Putamen (tissue), 1 donor: ENCODE data around the gene EYA2.
"Not testable (repeated sequence)": the region's sequence is repeated elsewhere in the genome, so short reads cannot be mapped to it uniquely, and the experiment has no call there.

Source experiments
- DNase-seq: peaks from one replicate; pipeline ENCODE4 v3.0.0-alpha.2; 2016; ENCODE audit warnings: low spot score

EYA2 gene

DNA sequence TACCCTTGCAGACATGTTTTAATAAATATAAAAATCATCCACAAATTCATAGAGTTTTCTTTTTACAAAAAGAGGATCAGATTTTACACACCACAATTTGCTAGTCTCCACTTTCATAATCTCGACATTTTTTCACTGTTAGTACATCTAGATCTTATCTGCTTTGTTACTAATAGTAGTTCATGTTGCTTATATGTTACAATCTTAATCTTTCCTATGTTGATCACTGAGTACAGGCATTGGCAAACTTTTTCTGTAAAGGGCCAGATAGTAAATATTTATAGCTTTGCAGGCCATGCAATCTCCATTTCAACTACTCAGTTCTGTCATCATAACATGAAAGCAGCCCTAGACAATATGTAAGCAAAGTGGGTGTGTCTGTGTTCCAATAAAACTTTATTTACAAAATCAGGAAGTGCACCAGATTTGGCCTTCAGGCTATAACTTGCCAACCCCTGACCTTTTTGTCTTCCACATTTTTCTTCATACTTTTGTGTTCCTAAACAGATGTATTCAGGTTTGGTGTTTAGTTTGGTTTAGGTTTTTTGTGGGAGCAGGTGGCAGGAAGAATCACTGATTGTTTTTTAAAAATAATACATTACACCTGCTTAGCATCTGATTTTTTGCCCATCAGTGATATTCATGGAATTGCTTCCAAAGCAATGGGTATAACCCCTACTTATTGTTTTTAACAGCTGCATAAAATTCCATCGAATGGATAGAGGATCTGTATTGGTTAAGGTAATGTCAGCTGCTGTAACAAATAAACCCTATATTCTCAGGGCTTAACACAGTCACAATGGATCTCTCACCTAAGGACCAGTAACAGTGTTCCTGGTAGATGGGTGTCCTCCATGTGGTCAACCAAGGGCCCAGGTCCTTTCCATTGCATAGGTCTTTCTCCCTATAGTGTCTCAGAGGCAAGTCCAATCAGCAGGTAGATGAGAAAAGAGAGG lies 61.2 kb downstream of the EYA2 start:
- DNase-seq, result no peak

- DNase-seq, result no peak
These were observed 64.5 kb downstream of the EYA2 start for GRCh38 chr20:46959081-46959692.

DNA sequence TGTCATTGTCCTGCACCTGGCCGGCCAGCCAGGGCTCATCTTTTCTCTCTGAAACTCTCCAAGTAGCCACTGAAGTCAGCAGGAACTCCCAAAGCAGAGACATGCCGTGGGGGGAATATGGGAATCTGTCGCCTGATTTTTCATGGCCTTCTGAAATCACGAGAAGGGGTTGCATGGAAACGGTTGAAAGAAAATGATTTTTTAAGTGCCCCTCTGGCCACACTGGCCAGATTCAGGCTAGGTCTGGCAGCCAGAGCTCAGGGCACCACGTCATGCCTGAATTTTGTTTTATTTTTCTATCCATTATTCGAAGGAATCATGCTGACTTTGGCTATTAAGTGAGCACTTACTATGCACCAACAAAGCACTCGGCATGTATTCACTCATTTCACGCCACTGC lies 65.2 kb downstream of the EYA2 start:
- no peak for DNase-seq

DNA sequence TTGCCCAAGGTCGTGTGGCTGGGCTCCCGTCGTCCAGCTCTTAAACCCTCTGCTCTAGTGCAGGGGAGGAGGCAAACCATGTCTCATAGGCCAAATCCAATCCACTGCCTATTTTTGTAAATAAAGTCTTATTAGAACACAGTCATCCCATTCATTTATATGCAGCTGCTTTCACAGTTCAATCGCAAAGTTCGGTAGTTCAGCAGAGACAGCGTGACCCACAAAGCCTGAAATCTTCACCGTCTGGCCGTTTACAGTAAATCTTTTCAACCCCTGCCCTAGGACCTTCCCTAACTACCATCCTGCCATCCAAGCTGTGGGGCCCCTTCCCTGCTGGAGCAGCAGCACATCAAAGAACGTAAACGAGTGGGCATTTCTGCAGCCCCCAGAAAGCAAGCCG lies 65.9 kb downstream of the EYA2 start:
- DNase-seq, result no peak

- not testable (repeated sequence) for DNase-seq
These were observed 67.3 kb downstream of the EYA2 start for GRCh38 chr20:46961968-46962367.

DNA sequence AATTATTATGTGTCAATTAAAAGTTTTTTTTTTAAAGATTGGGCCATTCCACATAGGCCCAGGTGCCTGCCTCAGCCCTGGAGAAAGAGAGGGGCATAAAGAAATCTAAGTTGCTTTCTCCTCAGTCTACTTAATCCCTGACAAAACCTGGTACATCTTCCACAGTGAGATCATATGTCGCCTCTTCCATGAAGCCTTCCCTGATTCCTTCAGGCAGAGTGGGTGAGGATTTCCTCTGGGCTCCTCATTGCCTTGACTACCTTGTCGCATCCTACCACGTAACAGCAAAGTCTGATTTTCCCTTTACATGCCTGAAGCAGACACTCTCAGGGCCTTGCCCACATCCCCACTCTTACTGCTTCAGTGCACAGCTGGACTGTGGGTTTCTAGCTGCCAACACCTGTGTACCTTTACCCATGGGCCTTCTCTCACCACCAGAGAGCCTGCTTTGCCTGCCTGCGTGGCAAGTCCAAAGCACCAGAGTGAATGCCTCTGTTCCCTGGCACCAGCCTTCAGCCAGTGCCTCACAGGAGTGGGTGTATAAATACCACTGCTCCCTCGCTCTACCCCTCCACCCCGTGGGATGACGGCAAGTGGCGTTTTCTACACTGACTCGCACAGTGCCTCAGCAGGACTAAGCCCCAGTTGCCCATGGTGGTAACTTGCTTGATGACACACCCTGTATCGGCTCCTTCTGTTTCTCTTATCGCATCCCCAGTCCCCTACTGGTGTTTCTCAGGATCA lies 68.0 kb downstream of the EYA2 start:
- no peak for DNase-seq

DNA sequence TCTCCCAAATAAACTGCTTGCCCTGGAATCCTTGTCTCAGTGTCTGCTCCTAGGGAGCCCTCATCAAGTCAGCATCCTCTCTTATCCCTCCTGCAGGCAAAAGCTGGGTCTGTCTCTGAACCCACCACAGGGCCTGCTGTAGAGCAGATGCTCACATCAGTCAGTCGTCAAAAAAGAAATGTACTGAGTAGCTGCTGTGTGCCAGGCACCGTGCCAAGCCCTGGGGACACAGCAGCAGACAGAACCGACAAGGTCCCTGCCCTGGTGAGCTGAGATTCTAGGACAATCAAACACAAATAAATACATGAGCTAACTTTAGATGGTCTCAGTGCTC lies 68.5 kb downstream of the EYA2 start:
- DNase-seq, result no peak

GRCh38 chr20:46963758-46964617 lies 69.3 kb downstream of the EYA2 start:
- no peak for DNase-seq

DNA sequence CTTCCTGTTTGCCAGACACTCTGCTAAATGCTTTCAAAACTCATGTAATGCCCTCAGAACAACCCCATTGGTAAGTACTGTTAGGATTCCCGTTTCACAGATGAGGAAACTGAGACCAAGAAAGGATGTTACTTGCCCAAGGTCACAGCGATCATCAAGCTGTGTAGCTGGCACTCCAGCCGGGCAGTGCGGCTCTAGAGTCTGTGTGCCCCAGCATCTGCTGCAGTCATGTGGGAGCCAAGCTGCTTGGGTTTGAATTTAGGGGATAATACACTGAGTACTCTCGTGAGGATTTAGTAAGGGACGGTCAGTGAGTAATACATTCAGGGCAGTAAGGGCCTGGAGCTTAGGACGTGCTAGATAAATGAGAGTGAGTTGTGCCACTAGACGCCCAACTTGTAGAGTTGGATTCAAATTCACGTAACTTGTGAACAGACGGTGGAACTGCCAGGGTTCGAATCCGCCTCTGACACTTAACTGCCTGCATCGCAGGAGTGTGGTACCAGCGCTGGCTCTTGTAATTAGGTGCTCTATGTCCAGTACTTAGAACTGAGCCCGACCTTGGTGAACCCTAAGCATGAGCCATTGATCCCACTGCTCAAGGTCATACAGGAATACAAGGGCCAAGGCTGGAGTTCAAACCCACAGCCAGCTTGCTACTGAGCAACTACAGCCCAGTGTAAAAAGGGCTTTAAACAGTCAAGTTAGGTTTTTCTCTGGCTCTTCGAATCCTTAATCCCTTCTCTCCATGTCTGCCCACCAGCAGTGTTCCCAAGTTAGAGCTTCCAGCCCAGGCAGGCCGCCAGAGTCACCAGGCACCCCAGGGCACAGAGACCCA lies 70.2 kb downstream of the EYA2 start:
- DNase-seq, result no peak

DNA sequence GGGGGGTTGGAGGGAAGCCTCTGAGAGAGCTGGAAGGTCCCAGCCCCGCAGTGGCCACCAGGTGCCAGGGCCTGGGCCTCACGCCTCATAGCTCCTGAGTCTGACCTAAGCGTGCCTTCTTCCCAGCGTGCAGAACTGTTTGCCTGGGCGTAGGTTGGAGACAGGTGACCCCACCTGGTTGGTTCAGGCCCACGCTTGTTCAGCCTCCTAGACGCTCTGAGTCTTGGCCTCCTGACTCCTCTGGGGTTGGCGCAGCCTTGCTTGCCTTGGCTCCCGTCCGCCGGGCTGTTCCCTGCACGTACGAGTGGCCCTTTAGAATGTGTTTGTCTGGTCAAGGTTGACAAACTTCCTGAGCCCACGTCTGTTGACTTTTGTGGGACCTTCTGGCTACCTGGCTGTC lies 70.8 kb downstream of the EYA2 start:
- no peak for DNase-seq

- no peak for DNase-seq
These were observed 73.0 kb downstream of the EYA2 start for GRCh38 chr20:46967646-46968045.

DNA sequence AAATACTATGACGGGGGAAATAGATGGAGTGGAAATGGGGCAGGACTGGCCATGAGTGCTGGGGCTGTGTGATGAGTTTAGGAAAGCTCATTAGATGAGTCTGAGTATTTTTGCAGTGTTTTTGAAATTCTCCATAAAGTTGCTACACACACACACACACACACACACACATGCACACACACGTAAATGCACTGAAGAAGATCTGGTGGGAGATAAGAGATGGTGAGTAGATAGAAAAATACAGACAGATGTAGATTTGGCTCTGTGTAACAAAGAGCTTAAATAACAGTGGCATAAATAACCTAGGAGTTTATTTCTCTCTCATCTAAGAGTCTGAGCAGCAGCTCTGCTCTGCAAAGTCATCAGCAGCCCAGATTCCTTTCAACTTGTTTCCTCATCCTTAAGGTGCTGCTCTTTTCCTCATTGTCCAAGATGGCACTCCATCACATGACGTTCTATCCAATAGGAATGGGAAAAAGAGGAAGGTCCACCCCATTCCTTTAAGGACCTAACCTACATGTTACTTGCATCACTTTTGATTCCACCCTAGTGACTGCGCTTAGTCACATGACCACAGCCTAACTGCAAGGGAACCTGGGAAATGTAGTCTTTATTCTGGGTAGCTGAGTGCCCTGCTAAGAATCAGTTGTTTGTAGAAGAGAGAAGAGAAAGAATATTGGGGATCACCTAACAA lies 76.4 kb downstream of the EYA2 start:
- DNase-seq, result peak; percentile 14

- DNase-seq, result no peak
These were observed 79.1 kb downstream of the EYA2 start for GRCh38 chr20:46973766-46974165.

- no peak for DNase-seq
These were observed 80.2 kb downstream of the EYA2 start for GRCh38 chr20:46974669-46975434.

- no peak for DNase-seq
These were observed 81.3 kb downstream of the EYA2 start for GRCh38 chr20:46975976-46976375.

- no peak for DNase-seq
These were observed 82.6 kb downstream of the EYA2 start for GRCh38 chr20:46977204-46977603.

DNA sequence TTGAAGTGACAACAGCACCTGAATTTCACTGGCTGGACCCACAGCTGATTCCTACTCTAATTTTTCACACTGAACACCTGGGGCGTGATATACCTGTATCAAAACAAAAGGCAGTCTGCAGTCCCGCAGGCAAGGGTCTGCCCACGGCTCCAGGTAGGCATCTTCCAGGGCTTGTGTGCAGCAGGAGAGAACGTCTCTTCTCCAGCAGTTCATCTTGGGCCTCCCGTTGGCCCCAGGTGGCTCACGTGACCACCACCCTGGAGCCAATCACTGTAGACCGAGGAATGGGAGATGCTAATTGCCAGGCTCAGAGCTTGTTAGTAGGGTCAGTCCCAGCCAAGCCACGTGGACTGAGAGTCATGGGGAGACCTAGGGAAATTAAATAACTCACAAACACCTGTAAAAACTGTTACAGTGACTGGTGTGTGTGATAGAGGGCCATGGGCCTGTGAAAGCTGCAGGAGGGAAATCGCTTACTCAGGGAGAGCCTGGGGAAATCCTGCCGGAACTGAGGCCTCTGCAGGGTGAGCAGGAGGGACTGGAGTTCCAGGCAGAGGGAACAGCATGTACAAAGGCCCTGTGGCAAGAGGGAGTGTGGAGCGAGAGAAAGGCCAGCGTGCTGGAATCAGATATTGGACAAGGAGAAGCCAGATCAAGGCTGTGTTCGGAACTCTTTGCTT lies 83.4 kb downstream of the EYA2 start:
- DNase-seq, result no peak

- no peak for DNase-seq
These were observed 84.4 kb downstream of the EYA2 start for GRCh38 chr20:46978951-46979491.
